ENCODE measurements around the gene CD99L2.
"Not testable (repeated sequence)": the region's sequence is repeated elsewhere in the genome, so short reads cannot be mapped to it uniquely, and the experiment has no call there.

The CD99L2 gene

GRCh38 chrX:150897421-150898320 is 797 bp downstream of the CD99L2 start:
- peak; percentile 5 to 18 (median 16) for DNase-seq (ENCODE audit: low read depth in 3 of 3)

GRCh38 chrX:150896632-150897031 is 1.8 kb downstream of the CD99L2 start:
- DNase-seq (ENCODE audit: low read depth in 3 of 3): no peak

- DNase-seq (ENCODE audit: low read depth in 3 of 3): no peak
Observed at GRCh38 chrX:150893936-150894335, 4.5 kb downstream of the CD99L2 start.

- no peak for DNase-seq (ENCODE audit: low read depth in 3 of 3)
Observed at GRCh38 chrX:150889131-150889530, 9.3 kb downstream of the CD99L2 start.

GRCh38 chrX:150887906-150888465 is 10.5 kb downstream of the CD99L2 start:
- DNase-seq (ENCODE audit: low read depth in 3 of 3): no peak

- not testable (repeated sequence) for DNase-seq (ENCODE audit: low read depth in 3 of 3)
Observed at GRCh38 chrX:150887268-150887667, 11.2 kb downstream of the CD99L2 start.

DNA sequence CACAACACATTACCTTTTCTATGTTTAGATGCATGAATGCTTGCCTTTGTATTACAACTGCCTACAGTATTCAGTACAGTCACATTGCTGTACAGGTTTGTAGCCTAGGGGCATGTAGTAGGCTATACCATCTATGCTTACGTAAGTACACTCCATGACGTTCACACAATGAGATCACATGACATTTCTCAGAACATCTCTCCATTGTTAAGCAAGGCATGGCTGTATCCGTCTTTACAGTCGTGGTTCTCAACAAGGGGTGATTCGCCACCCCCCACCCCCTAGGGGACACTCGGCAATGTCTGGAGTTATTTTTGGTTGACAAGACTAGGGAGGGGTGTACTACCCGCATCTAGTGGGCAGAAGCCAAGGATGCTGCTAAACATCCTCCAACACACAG is 12.1 kb downstream of the CD99L2 start:
- no peak for DNase-seq (ENCODE audit: low read depth in 3 of 3)

DNA sequence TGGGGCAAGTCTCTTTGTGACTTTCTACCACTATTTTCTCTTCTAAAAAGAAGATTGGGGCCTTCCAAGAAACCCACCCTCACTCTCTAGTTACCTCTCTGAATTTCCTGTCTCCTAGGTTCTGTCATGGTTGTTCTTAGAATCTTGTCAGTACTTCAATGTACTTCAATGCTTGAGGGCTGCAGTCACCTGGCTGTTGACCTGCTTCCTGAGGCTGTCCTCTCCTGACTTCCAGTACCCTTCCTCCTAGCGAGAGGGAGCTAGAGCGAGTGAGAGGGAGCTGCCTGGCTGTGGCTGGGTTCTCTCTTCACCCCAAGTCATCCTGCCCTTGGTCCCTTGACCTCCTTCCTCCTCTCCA is 17.7 kb downstream of the CD99L2 start:
- DNase-seq (ENCODE audit: low read depth in 3 of 3): no peak

DNA sequence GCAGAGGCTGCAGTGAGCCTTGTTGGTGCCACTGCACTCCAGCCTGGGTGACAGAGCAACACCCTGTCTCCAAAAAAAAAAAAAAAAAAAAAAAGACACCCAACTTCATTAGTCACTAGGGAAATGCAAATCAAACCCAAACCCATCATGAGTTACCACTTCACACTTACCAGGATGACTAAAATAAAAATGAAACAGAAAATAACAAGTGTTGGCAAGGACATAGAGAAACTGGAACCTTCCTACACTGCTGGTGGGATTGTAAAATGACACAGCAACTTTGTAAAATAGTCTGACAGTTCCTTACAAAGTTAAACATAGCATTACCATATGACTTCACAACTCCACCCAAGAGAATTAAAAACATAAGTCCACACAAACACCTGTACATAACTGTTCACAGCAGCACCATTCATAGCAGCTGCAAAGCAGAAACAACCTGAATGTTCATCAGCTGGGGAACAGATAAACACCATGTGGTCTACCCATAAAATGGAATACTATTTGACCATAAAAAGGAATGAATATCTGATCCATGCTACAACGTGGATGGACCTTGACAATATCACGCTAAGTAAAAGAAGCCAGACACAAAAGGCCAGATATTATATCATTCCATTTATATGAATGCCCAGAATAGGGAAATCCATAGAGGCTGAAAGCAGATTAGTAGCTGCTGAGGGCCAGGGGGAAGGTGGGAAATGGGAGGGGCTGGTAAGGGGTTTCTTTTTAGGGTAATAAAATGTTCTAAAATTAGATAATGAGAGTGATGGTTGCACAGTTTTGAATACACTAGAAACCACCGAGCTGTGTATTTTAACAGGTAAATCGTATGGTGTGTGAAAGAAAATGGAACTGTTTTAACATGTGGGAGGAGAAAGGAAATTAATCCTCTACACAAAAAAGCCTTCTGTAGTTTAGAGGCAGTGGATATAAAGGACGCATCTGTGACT is 18.3 kb downstream of the CD99L2 start:
- DNase-seq (ENCODE audit: low read depth in 3 of 3): no peak

DNA sequence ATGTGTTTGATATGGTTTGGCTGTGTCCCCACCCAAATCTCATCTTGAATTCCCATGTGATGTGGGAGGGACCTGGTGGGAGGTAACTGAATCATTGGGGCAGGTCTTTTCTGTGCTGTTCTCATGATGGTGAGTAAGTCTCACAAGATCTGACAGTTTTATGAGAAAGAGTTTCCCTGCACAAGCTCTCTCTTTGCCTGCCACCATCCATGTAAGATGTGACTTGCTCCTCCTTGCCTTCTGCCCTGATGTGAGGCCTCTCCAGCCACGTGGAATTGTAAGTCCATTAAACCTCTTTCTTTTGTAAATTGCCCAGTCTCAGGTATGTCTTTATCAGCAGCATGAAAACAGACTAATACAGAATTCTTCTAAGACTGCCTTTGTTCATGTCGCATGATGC is 22.8 kb downstream of the CD99L2 start:
- DNase-seq (ENCODE audit: low read depth in 3 of 3): not testable (repeated sequence)

GRCh38 chrX:150874448-150874847 is 24.0 kb downstream of the CD99L2 start:
- no peak for DNase-seq (ENCODE audit: low read depth in 3 of 3)

GRCh38 chrX:150873616-150874015 is 24.9 kb downstream of the CD99L2 start:
- DNase-seq (ENCODE audit: low read depth in 3 of 3): no peak

GRCh38 chrX:150872773-150873336 is 25.6 kb downstream of the CD99L2 start:
- DNase-seq (ENCODE audit: low read depth in 3 of 3): no peak

- DNase-seq (ENCODE audit: low read depth in 3 of 3): no peak
Observed at GRCh38 chrX:150871341-150871811, 27.1 kb downstream of the CD99L2 start.

- DNase-seq (ENCODE audit: low read depth in 3 of 3): no peak
Observed at GRCh38 chrX:150870487-150871340, 27.8 kb downstream of the CD99L2 start.

DNA sequence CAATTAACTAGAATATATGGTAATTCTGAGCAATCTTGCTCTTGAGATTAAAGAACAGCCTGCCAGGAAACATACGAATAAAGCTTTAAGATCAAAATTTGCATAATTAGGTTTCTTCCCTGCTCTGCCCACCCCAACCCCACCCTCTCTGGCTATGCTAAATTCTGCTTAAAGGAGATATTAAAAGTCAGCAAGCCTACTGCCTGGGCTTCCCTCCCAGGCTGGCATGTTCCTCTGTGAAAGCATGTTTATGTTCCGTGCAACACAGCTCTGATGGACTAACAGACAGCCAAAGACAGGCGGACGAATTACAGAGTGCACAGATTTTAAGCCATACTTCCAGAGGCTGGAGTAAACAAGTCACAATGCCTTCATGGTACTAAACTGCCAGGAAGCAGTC is 28.4 kb downstream of the CD99L2 start:
- no peak for DNase-seq (ENCODE audit: low read depth in 3 of 3)

GRCh38 chrX:150869450-150869849 is 29.0 kb downstream of the CD99L2 start:
- no peak for DNase-seq (ENCODE audit: low read depth in 3 of 3)

DNA sequence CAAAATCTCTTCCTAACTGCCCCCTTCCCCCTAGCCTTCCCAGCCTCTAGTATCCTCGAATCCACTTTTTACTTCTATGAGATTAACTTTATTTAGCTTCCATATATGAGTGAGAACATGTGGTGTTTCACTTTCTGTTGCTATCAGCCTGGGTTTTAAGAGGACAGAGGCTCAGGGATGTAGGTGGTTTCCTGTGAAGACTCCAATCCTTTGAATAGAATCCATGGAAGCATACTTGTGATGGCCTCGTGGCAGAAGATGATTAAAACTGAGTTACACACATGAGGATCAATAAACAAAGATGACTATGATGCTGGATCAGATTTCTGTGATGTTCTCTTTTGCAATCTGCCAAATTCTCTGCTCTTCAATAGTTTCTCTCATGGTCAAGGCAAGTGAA is 29.8 kb downstream of the CD99L2 start:
- no peak for DNase-seq (ENCODE audit: low read depth in 3 of 3)

GRCh38 chrX:150864127-150864526 is 34.3 kb downstream of the CD99L2 start:
- no peak for DNase-seq (ENCODE audit: low read depth in 3 of 3)

DNA sequence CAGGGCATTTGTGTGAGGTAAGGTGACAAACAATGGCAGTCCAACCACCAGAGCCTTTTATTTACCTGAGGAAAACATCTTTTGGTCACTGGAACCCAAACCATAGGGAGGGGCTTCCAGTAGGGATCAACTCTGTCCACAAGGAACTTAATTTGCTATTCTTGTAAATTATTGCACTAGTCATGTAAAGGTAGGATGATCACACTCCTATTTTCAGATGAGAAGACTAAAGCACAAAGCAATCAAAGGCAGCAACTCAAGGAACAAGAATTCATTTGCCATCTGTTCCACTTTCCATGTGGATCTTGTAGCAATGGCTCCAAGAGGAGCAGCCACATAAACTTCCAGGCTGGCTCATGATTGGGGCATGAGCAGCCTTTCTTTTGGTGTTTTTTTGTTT is 35.3 kb downstream of the CD99L2 start:
- DNase-seq (ENCODE audit: low read depth in 3 of 3): no peak

DNA sequence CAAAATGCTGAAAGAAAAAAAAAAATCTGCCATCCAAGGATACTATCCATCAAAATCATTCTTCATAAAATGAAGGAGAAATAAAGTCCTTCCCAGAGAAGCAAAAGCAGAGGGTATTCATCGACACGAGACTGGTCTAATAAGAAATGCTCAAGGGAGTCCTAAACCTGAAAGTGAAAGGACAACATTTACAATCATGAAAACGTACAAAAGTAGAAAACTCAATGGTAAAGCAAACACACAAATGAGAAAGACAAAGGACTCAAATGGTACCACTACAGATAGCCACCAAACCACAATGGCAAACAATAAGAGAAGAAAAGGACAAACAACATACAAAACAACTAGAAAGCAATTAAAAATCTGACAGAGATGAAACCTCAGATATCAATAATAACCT is 41.0 kb downstream of the CD99L2 start:
- no peak for DNase-seq (ENCODE audit: low read depth in 3 of 3)
